ENCODE data around the gene CCNY. TPM values are rescaled to one million over a fixed set of nuclear protein-coding genes. Genes with fewer than 3 reads are reported as not detected.

Gene CCNY
- total RNA-seq, 2 experiments from 2014 or later: 42.2 to 48.8 TPM

- TF ChIP-seq CTCF (IDR thresholded peaks at IDR 0.05): no peak
- no peak for ATAC-seq
- Mint-ChIP-seq H3K27ac (no peak overlapping the region), H3K4me1 (ENCODE audit: low read depth) (no peaks in the 10 kb centered on the region), H3K4me3 (no peak overlapping the region), H3K9me3 (peaks cover 6% of the 10 kb centered on the region), H3K36me3 (ENCODE audit: low read depth) (no peaks in the 10 kb centered on the region), H3K27me3 (peaks cover 19% of the 10 kb centered on the region)
- intact Hi-C loops (cut with micrococcal nuclease): no loop called here
- DNase-seq: no peak
- ChIA-PET CTCF (interaction anchor here (1.1 to 2.9 kb wide), 3 partner anchors 9 to 21 kb away, joined by 3 to 13 read pairs (median 4); no protein-coding TSS in a partner anchor), POLR2A (no interaction called here)
Measured at GRCh38 chr10:35614312-35614711, 278.0 kb downstream of the CCNY start.

Other genes with a start within 250 kb of the CCNY start
- 10 to 100 TPM; 37.4 to 40.2 TPM for gene CUL2, start 246.2 kb upstream of the CCNY start, total RNA-seq
- 100 to 1,000 TPM; 121 to 131 TPM for gene CREM, start 209.7 kb upstream of the CCNY start, total RNA-seq

All from activated CD8-positive, alpha-beta T cell treated with anti-CD3 and anti-CD28 coated beads for 36 hours (primary cell).